A549 (cell line): ENCODE measurements around the gene SAG. TPM values are rescaled to one million over a fixed set of nuclear protein-coding genes. Genes with fewer than 3 reads are reported as not detected.

Experiments used
- ATAC-seq, 2 experiments: fragments of 200-7000 bp in 1 of 2; fragments of >200 bp in 1 of 2; cut with Nextera tagmentation in 1 of 2; cut with Tn5 transposase in 1 of 2; 3 replicates each; pipeline versions ENCODE4 v1.8.0 to v1.9.1; 2018 to 2020; ENCODE audit warnings: mild to moderate bottlenecking in 1 of 2, moderate library complexity in 1 of 2
- CTCF ChIA-PET: fragments of 300-600 bp; sonication (Branson Sonifier 250); formaldehyde crosslinking; extraction: SDS; loops from one replicate; lab custom pipeline; 2021; ENCODE audit warnings: antibody characterized with exemption, inconsistent platforms; lab: Yijun Ruan, JAX
- POLR2A ChIA-PET: fragments of 350-600 bp; formaldehyde crosslinking; extraction: SDS; loops from one replicate; lab custom pipeline; 2021; ENCODE audit warnings: antibody characterized with exemption, inconsistent platforms; lab: Yijun Ruan, JAX
- DNase-seq, 2 experiments: peaks; one replicate each; pipeline versions ENCODE4 v3.0.0 to v3.0.0-alpha.2; 2011 to 2016; ENCODE audit warnings: low read depth in 1 of 2, low spot score in 1 of 2
- FAIRE-seq: peaks from 2 replicates; lab custom pipeline; 2011; peaks lifted over from hg19 to GRCh38; lab: Jason Lieb, UNC
- H3K27ac ChIP-seq, 2 experiments: fragments of >200 bp; sonication (Bioruptor Twin); formaldehyde crosslinking; 3 replicates each; pipeline ENCODE4 v1.5.1; 2016 to 2017
- H3K4me1 ChIP-seq: fragments of >200 bp; sonication (Bioruptor Twin); formaldehyde crosslinking; 3 replicates; pipeline ENCODE4 v1.6.1; 2016
- H3K4me2 ChIP-seq: fragments of >200 bp; sonication (Bioruptor Twin); formaldehyde crosslinking; 3 replicates; pipeline ENCODE4 v1.6.1; 2016
- H3K4me3 ChIP-seq: fragments of >200 bp; sonication (Bioruptor Twin); formaldehyde crosslinking; 3 replicates; pipeline ENCODE4 v1.5.1; 2016
- H3K9me3 ChIP-seq: fragments of >200 bp; sonication (Bioruptor Twin); formaldehyde crosslinking; 3 replicates; pipeline ENCODE4 v1.6.1; 2016
- ATOH8 ChIP-seq: fragments of 250-450 bp; sonication (Bioruptor Pico); IDR thresholded peaks from 2 replicates; pipeline ENCODE4 v1.5.0; 2020; ENCODE audit warnings: low read depth, mild to moderate bottlenecking, moderate library complexity
- CBX2 ChIP-seq: fragments of 200-600 bp; sonication (generic); IDR thresholded peaks from 2 replicates; pipeline ENCODE4 v1.6.1; 2016; ENCODE audit warnings: low read depth, mild to moderate bottlenecking, borderline replicate concordance
- CBX8 ChIP-seq: fragments of 200-600 bp; sonication (generic); IDR thresholded peaks from 2 replicates; pipeline ENCODE4 v1.6.1; 2016
- CHD2 ChIP-seq: fragments of 150-350 bp; IDR thresholded peaks from 2 replicates; pipeline ENCODE4 v1.6.1; 2014; ENCODE audit warnings: low read length; ENCODE audit not compliant: partially characterized antibody
- CTCF ChIP-seq: fragments of >200 bp; sonication (Bioruptor Twin); formaldehyde crosslinking; IDR thresholded peaks from 3 replicates; pipeline ENCODE4 v1.5.1; 2016
- EHF ChIP-seq: fragments of 250-450 bp; sonication (Bioruptor Pico); IDR thresholded peaks from 2 replicates; pipeline ENCODE4 v1.5.0; 2020; ENCODE audit warnings: mild to moderate bottlenecking
- FOSB ChIP-seq: fragments of 250-450 bp; sonication (Bioruptor Pico); IDR thresholded peaks from 2 replicates; pipeline ENCODE4 v1.5.0; 2020; ENCODE audit warnings: mild to moderate bottlenecking, moderate library complexity
- FOSL2 ChIP-seq, 2 experiments: fragments of 450-650 bp in 1 of 2; fragments of >200 bp in 1 of 2; sonication (Bioruptor Twin) in 1 of 2; formaldehyde crosslinking; IDR thresholded peaks; 2 replicates each; pipeline versions ENCODE4 v1.5.0 to v1.6.1; 2016 to 2020; ENCODE audit warnings: mild to moderate bottlenecking in 1 of 2, moderate library complexity in 1 of 2
- FOXS1 ChIP-seq: fragments of 250-450 bp; sonication (Bioruptor Pico); IDR thresholded peaks from 2 replicates; pipeline ENCODE4 v1.5.0; 2020; ENCODE audit warnings: mild to moderate bottlenecking, moderate library complexity
- HDAC2 ChIP-seq: fragments of 200-600 bp; sonication (generic); IDR thresholded peaks from 2 replicates; pipeline ENCODE4 v1.6.1; 2016
- HEYL ChIP-seq: fragments of 250-450 bp; sonication (Bioruptor Pico); IDR thresholded peaks from 2 replicates; pipeline ENCODE4 v1.8.0; 2021; ENCODE audit warnings: mild to moderate bottlenecking, moderate library complexity
- KDM1A ChIP-seq: fragments of 200-600 bp; sonication (generic); IDR thresholded peaks from 2 replicates; pipeline ENCODE4 v1.6.1; 2016; ENCODE audit warnings: low read depth, mild to moderate bottlenecking
- MAFK ChIP-seq: fragments of 450-650 bp; IDR thresholded peaks from 2 replicates; pipeline ENCODE4 v1.6.1; 2014; ENCODE audit not compliant: partially characterized antibody
- NPAS2 ChIP-seq: fragments of 250-450 bp; sonication (Bioruptor Pico); IDR thresholded peaks from 2 replicates; pipeline ENCODE4 v1.8.0; 2022; ENCODE audit warnings: mild to moderate bottlenecking, moderate library complexity, borderline replicate concordance
- POLR2A ChIP-seq: IDR thresholded peaks from 2 replicates; pipeline ENCODE4 v1.6.1; 2012; ENCODE audit warnings: mild to moderate bottlenecking, low read length
- POLR2AphosphoS2 ChIP-seq: conservative IDR thresholded peaks from 2 replicates; pipeline ENCODE4 v1.6.1; 2012; ENCODE audit warnings: low read length, improper control_type of control experiment, inconsistent platforms
- RCOR1 ChIP-seq: fragments of 150-350 bp; IDR thresholded peaks from 2 replicates; pipeline ENCODE4 v1.6.1; 2014; ENCODE audit warnings: antibody characterized with exemption, low read length, low read depth
- SMC3 ChIP-seq: fragments of >200 bp; sonication (Bioruptor Twin); formaldehyde crosslinking; IDR thresholded peaks from 3 replicates; pipeline ENCODE4 v1.6.1; 2018; ENCODE audit warnings: inconsistent platforms
- SREBF2 ChIP-seq: fragments of 450-650 bp; IDR thresholded peaks from 2 replicates; pipeline ENCODE4 v1.6.1; 2014; ENCODE audit warnings: mild to moderate bottlenecking, moderate library complexity
- TFCP2L1 ChIP-seq: fragments of 250-450 bp; sonication (Bioruptor Pico); IDR thresholded peaks from 2 replicates; pipeline ENCODE4 v1.5.0; 2021; ENCODE audit warnings: mild to moderate bottlenecking
- TP53 ChIP-seq: fragments of 250-450 bp; sonication (Bioruptor Pico); IDR thresholded peaks from 2 replicates; pipeline ENCODE4 v1.5.0; 2021; ENCODE audit warnings: mild to moderate bottlenecking, moderate library complexity
- ZC3H11A ChIP-seq: fragments of 450-650 bp; IDR thresholded peaks from 2 replicates; pipeline ENCODE4 v1.6.1; 2014; ENCODE audit warnings: antibody characterized with exemption, mild to moderate bottlenecking
- ZFP36 ChIP-seq: fragments of 450-650 bp; IDR thresholded peaks from 2 replicates; pipeline ENCODE4 v1.6.1; 2014; ENCODE audit warnings: borderline replicate concordance; ENCODE audit not compliant: partially characterized antibody
- ZNF302 ChIP-seq: fragments of 250-450 bp; sonication (Bioruptor Pico); IDR thresholded peaks from 2 replicates; pipeline ENCODE4 v1.9.0; 2021; ENCODE audit warnings: inconsistent platforms, mild to moderate bottlenecking, moderate library complexity
- WGBS: methylation state at CpG from one replicate; pipeline ENCODE4 v1.1.6; 2017; ENCODE audit errors: missing lambda C conversion rate; 5-methylcytosine and 5-hydroxymethylcytosine counted together
- polyA plus RNA-seq, 4 experiments: library from polyadenylated mRNA; depleted of rRNA in 3 of 4; stranded (reverse); fragments of >200 nt; fragmentation: RNase III in 1 of 4; extraction: RNeasy Plus Mini Kit Qiagen cat#74134 plus additional on column Dnase treatment in 1 of 4; gene quantifications; 2 replicates in 3 of 4; 3 replicates in 1 of 4; pipeline ENCODE4 v1.2.3, GENCODE V29; 2011 to 2017
- TF ChIP-seq, protein P1 (sequence below): IDR thresholded peaks from 2 replicates; pipeline ENCODE4 v1.6.1; 2012

SAG gene
- polyA plus RNA-seq, 2 of the 4 experiments (the other 2 are of a cell fraction), result not detected

GRCh38 chr2:233355916-233356315 is 48.3 kb downstream of the SAG start:
- DNase-seq, result no peak
- FAIRE-seq, result no peak

DNA sequence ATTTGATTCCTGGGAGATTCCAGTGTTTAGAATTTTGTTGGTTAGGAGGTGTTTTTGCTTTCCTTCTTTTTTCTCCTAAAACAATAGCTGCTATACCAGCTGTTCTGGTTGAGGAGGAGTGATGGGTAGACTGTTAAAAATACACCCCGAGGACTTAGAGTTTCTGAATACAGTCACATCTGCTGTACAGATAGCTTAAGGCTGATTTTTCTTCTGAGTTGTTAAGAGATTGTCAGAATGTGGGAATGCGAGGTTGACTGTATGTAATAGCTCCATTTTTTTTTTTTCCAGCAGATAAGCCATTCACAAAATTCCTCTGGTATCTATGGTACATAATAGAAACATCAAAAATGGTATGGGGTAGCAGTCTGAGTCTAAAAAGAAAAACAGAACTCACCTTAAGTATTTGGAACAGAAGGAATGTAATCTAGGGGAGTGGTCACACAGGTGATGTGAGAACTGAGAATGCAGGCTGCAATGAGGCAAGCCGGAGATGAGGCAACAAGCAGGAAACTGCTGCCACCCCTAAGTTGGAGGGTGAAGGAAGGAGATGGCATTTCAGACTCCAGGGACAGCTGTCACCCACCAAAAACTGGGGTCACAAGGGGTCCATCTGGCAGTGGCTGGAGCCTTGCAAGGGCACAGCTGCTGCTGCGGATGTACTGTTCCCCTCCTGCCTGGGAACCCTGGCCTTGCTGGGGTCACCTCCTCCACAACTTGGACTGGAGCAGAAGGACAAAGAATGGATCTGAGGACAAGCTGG is 49.1 kb downstream of the SAG start:
- Histone ChIP-seq H3K4me3 (peak overlapping the region; percentile 74), H3K4me1 (peaks cover 65% of the 10 kb centered on the region), H3K27ac (peak overlapping the region; percentile 91 to 97), H3K9me3 (no peaks in the 10 kb centered on the region), H3K4me2 (peak overlapping the region; percentile 94)
- no peak for FAIRE-seq
- no peak for TF ChIP-seq CTCF
- no peak for TF ChIP-seq ZNF302 (CRISPR knock-in tag)
- TF ChIP-seq TFCP2L1 (CRISPR knock-in tag), result no peak
- TF ChIP-seq SMC3, result no peak
- TF ChIP-seq CBX8, result no peak
- TF ChIP-seq ZFP36, result no peak
- TF ChIP-seq SREBF2, result no peak
- no peak for TF ChIP-seq HDAC2
- TF ChIP-seq ZC3H11A, result no peak
- TF ChIP-seq ATOH8 (CRISPR knock-in tag), result no peak
- TF ChIP-seq MAFK, result no peak
- TF ChIP-seq TP53 (CRISPR knock-in tag), result no peak
- TF ChIP-seq, protein P1, sequence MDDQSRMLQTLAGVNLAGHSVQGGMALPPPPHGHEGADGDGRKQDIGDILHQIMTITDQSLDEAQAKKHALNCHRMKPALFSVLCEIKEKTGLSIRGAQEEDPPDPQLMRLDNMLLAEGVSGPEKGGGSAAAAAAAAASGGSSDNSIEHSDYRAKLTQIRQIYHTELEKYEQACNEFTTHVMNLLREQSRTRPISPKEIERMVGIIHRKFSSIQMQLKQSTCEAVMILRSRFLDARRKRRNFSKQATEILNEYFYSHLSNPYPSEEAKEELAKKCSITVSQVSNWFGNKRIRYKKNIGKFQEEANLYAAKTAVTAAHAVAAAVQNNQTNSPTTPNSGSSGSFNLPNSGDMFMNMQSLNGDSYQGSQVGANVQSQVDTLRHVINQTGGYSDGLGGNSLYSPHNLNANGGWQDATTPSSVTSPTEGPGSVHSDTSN, result no peak
- TF ChIP-seq KDM1A, result no peak
- TF ChIP-seq NPAS2 (CRISPR knock-in tag), result no peak
- TF ChIP-seq FOSB, result no peak
- TF ChIP-seq HEYL (CRISPR knock-in tag), result no peak
- ATAC-seq, result no peak
- ChIA-PET CTCF (interaction anchor here (1.1 to 1.9 kb wide), 3 partner anchors 16 to 476 kb away, joined by 3 to 7 read pairs (median 4); no protein-coding TSS in a partner anchor), POLR2A (no interaction called here)
- WGBS, result 76% methylated on average over 4 of the region's 4 CpGs
- DNase-seq, result no peak

More at GRCh38 chr2:233355916-233356315, 48.3 kb downstream of the SAG start:
- Histone ChIP-seq H3K4me2 (peak overlapping the region; percentile 94), H3K4me3 (peak overlapping the region; percentile 74), H3K4me1 (peaks cover 74% of the 10 kb centered on the region), H3K27ac (peak overlapping the region; percentile 91 to 97), H3K9me3 (no peaks in the 10 kb centered on the region)
- TF ChIP-seq ZC3H11A, result no peak
- no peak for TF ChIP-seq CBX2
- TF ChIP-seq CTCF, result no peak
- TF ChIP-seq POLR2AphosphoS2, result no peak
- no peak for TF ChIP-seq CHD2
- no peak for TF ChIP-seq FOXS1 (CRISPR knock-in tag)
- no peak for TF ChIP-seq FOSL2 (IDR thresholded peaks at IDR 0.05)
- no peak for TF ChIP-seq FOSL2 (CRISPR knock-in tag; IDR thresholded peaks at IDR 0.05)
- TF ChIP-seq CBX8, result no peak
- TF ChIP-seq RCOR1, result no peak
- no peak for TF ChIP-seq HEYL (CRISPR knock-in tag)
- TF ChIP-seq EHF (CRISPR knock-in tag), result no peak
- TF ChIP-seq POLR2A, result no peak
- ChIA-PET CTCF (interaction anchor here (1.0 to 1.9 kb wide), 3 partner anchors 16 to 64 kb away, joined by 3 to 7 read pairs (median 4); no protein-coding TSS in a partner anchor), POLR2A (no interaction called here)
- ATAC-seq, result no peak
- 65% methylated on average over 10 of the region's 10 CpGs for WGBS
